ENCODE data around the gene SLC30A7.

SLC30A7 gene

GRCh38 chr1:101030881-101031280, 135.0 kb downstream of the SLC30A7 start:
- DNase-seq = no peak
